CD8-positive, alpha-beta memory T cell (primary cell): ENCODE measurements around the gene FAM76A. TPM values are rescaled to one million over a fixed set of nuclear protein-coding genes. Genes with fewer than 3 reads are reported as not detected.

Experiments
- CTCF ChIA-PET: fragments of 350-600 bp; sonication (Branson Sonifier 250); formaldehyde crosslinking; loops from one replicate; lab custom pipeline; 2021; ENCODE audit warnings: antibody characterized with exemption; lab: Charles Lee
- POLR2A ChIA-PET: fragments of 350-600 bp; sonication (Branson Sonifier 250); formaldehyde crosslinking; loops from one replicate; lab custom pipeline; 2021; ENCODE audit warnings: antibody characterized with exemption; lab: Charles Lee
- DNase-seq, 5 donors: peaks; one replicate each; pipeline versions ENCODE4 v3.0.0 to v3.0.0-alpha.2; 2020 to 2022; ENCODE audit warnings: mixed read lengths in 1 of 5
- H3K27ac ChIP-seq: one replicate; pipeline ENCODE4 v1.7.0; 2013; ENCODE audit warnings: low read depth, mild to moderate bottlenecking, low read length, moderate library complexity
- H3K27me3 ChIP-seq: 2 replicates; pipeline ENCODE4 v1.7.0; 2013; ENCODE audit warnings: low read length, mild to moderate bottlenecking; ENCODE audit not compliant: insufficient read depth, poor library complexity, severe bottlenecking
- H3K36me3 ChIP-seq: 2 replicates; pipeline ENCODE4 v1.7.0; 2013; ENCODE audit warnings: mild to moderate bottlenecking, low read length, moderate library complexity; ENCODE audit not compliant: insufficient read depth
- H3K4me1 ChIP-seq: 2 replicates; pipeline ENCODE4 v1.7.0; 2013; ENCODE audit warnings: mild to moderate bottlenecking, low read length, moderate library complexity; ENCODE audit not compliant: insufficient read depth
- H3K4me3 ChIP-seq: 2 replicates; pipeline ENCODE4 v1.7.0; 2013; ENCODE audit warnings: mild to moderate bottlenecking, low read length
- H3K9me3 ChIP-seq: 2 replicates; pipeline ENCODE4 v1.7.0; 2013; ENCODE audit warnings: mild to moderate bottlenecking, low read length
- H3K27ac Mint-ChIP-seq, 8 donors: one replicate each; pipeline ENCODE4 v1.8.0; 2020 to 2021; ENCODE audit warnings: mixed read lengths in 8 of 8, mild to moderate bottlenecking in 6 of 8, inconsistent platforms in 3 of 8, moderate library complexity in 3 of 8
- H3K27me3 Mint-ChIP-seq, 2 donors: one replicate each; pipeline ENCODE4 v1.8.0; 2020 to 2021; ENCODE audit warnings: mixed read lengths in 2 of 2, mild to moderate bottlenecking in 1 of 2, moderate library complexity in 1 of 2
- H3K36me3 Mint-ChIP-seq, 3 donors: one replicate each; pipeline ENCODE4 v1.8.0; 2020 to 2021; ENCODE audit warnings: mixed read lengths in 3 of 3, inconsistent platforms in 1 of 3, mild to moderate bottlenecking in 1 of 3
- H3K4me1 Mint-ChIP-seq, 3 donors: one replicate each; pipeline ENCODE4 v1.8.0; 2020 to 2021; ENCODE audit warnings: mixed read lengths in 3 of 3, inconsistent platforms in 1 of 3, mild to moderate bottlenecking in 1 of 3
- H3K4me3 Mint-ChIP-seq, 7 donors: one replicate each; pipeline ENCODE4 v1.8.0; 2020 to 2021; ENCODE audit warnings: mixed read lengths in 7 of 7, mild to moderate bottlenecking in 6 of 7, moderate library complexity in 4 of 7, inconsistent platforms in 2 of 7
- H3K9me3 Mint-ChIP-seq, 5 donors: one replicate each; pipeline ENCODE4 v1.8.0; 2020 to 2022; ENCODE audit warnings: mixed read lengths in 5 of 5, mild to moderate bottlenecking in 3 of 5, moderate library complexity in 2 of 5, inconsistent platforms in 1 of 5
- polyA plus RNA-seq: library from polyadenylated mRNA; unstranded; fragments of 300-500 nt; fragmentation: Illumina TruSeq; gene quantifications from one replicate; pipeline ENCODE4 v1.2.3, GENCODE V29; 2021
- total RNA-seq, 2 experiments: library from RNA; stranded (reverse); gene quantifications; one replicate each; pipeline ENCODE4 v1.2.3, GENCODE V29; 2021

FAM76A gene
- total and polyA plus RNA-seq, 3 experiments from 2014 or later: 9.2 to 13.7 (median 13.2) TPM

- no peaks in the 10 kb centered on the region for H3K27me3 ChIP-seq
- Mint-ChIP-seq H3K9me3 (no peaks in the 10 kb centered on the region), H3K27ac (peak overlapping the region in 3 of 8 donors; percentile 9 to 64 (median 53)), H3K4me3 (no peak overlapping the region), H3K27me3 (no peaks in the 10 kb centered on the region), H3K36me3 (peaks cover 9 to 74% (median 21%) of the 10 kb centered on the region in 3 donors), H3K4me1 (no peaks in the 10 kb centered on the region)
- H3K36me3 ChIP-seq: peaks cover 10% of the 10 kb centered on the region
- DNase-seq: no peak
- no peak overlapping the region for H3K4me3 ChIP-seq
- POLR2A ChIA-PET: no interaction called here
- no peak overlapping the region for H3K27ac ChIP-seq
- no peaks in the 10 kb centered on the region for H3K9me3 ChIP-seq
- CTCF ChIA-PET: no interaction called here
- H3K4me1 ChIP-seq: no peaks in the 10 kb centered on the region
Observed at GRCh38 chr1:27755286-27755685, 29.5 kb downstream of the FAM76A start.

GRCh38 chr1:27755865-27756264 is 30.1 kb downstream of the FAM76A start:
- Mint-ChIP-seq H3K9me3 (no peaks in the 10 kb centered on the region), H3K27ac (no peak overlapping the region), H3K27me3 (no peaks in the 10 kb centered on the region), H3K36me3 (peaks cover 9 to 73% (median 19%) of the 10 kb centered on the region in 3 donors), H3K4me1 (no peaks in the 10 kb centered on the region), H3K4me3 (no peak overlapping the region)
- no peak for DNase-seq
- CTCF ChIA-PET: no interaction called here
- H3K9me3 ChIP-seq: no peaks in the 10 kb centered on the region
- peaks cover 10% of the 10 kb centered on the region for H3K36me3 ChIP-seq
- H3K4me1 ChIP-seq: no peaks in the 10 kb centered on the region
- POLR2A ChIA-PET: no interaction called here
- no peak overlapping the region for H3K27ac ChIP-seq
- H3K27me3 ChIP-seq: no peaks in the 10 kb centered on the region
- no peak overlapping the region for H3K4me3 ChIP-seq

- POLR2A ChIA-PET: no interaction called here
- peaks cover 10% of the 10 kb centered on the region for H3K36me3 ChIP-seq
Observed at GRCh38 chr1:27759236-27759635, 33.5 kb downstream of the FAM76A start.

GRCh38 chr1:27760426-27760825 is 34.7 kb downstream of the FAM76A start:
- ChIA-PET CTCF (interaction anchor here (1.4 kb wide), 2 partner anchors 10 to 97 kb away, joined by 3 read pairs; no protein-coding TSS in a partner anchor), POLR2A (interaction anchor here (0.8 kb wide), 1 partner anchor 12 kb away, joined by 3 read pairs; the partner anchor contains the start of gene STX12)
- Histone ChIP-seq H3K4me1 (no peaks in the 10 kb centered on the region), H3K4me3 (no peak overlapping the region), H3K36me3 (peaks cover under 1% of the 10 kb centered on the region), H3K27ac (no peak overlapping the region), H3K27me3 (no peaks in the 10 kb centered on the region), H3K9me3 (no peaks in the 10 kb centered on the region)
- H3K9me3 Mint-ChIP-seq: no peaks in the 10 kb centered on the region
- no peaks in the 10 kb centered on the region for H3K4me1 Mint-ChIP-seq
- H3K27me3 Mint-ChIP-seq: no peaks in the 10 kb centered on the region
- H3K36me3 Mint-ChIP-seq: peaks cover 5 to 51% (median 16%) of the 10 kb centered on the region in 3 donors
- no peak overlapping the region for H3K4me3 Mint-ChIP-seq
- H3K27ac Mint-ChIP-seq: peak overlapping the region in 3 of 8 donors; percentile 42 to 71 (median 52)
- no peak for DNase-seq

More at GRCh38 chr1:27759236-27759635, 33.5 kb downstream of the FAM76A start:
- no peaks in the 10 kb centered on the region for H3K9me3 Mint-ChIP-seq
- peaks cover 9 to 62% (median 20%) of the 10 kb centered on the region in 3 donors for H3K36me3 Mint-ChIP-seq
- no peaks in the 10 kb centered on the region for H3K9me3 ChIP-seq
- no peak for DNase-seq
- H3K27me3 Mint-ChIP-seq: no peaks in the 10 kb centered on the region
- H3K27me3 ChIP-seq: no peaks in the 10 kb centered on the region
- no peak overlapping the region for H3K4me3 Mint-ChIP-seq
- no peaks in the 10 kb centered on the region for H3K4me1 ChIP-seq
- CTCF ChIA-PET: interaction anchor here (1.2 kb wide), 1 partner anchor 14 kb away, joined by 4 read pairs; no protein-coding TSS in a partner anchor
- H3K4me1 Mint-ChIP-seq: no peaks in the 10 kb centered on the region
- H3K4me3 ChIP-seq: no peak overlapping the region
- H3K27ac Mint-ChIP-seq: peak overlapping the region in 1 of 8 donors; percentile 20
- no peak overlapping the region for H3K27ac ChIP-seq

GRCh38 chr1:27762033-27762432 is 36.3 kb downstream of the FAM76A start:
- no peak overlapping the region for H3K4me3 Mint-ChIP-seq
- H3K4me1 ChIP-seq: no peaks in the 10 kb centered on the region
- H3K27me3 ChIP-seq: no peaks in the 10 kb centered on the region
- H3K27ac Mint-ChIP-seq: no peak overlapping the region
- H3K27me3 Mint-ChIP-seq: no peaks in the 10 kb centered on the region
- H3K27ac ChIP-seq: no peak overlapping the region
- H3K4me3 ChIP-seq: no peak overlapping the region
- no peaks in the 10 kb centered on the region for H3K9me3 Mint-ChIP-seq
- CTCF ChIA-PET: no interaction called here
- H3K4me1 Mint-ChIP-seq: no peaks in the 10 kb centered on the region
- DNase-seq: no peak
- peaks cover 5 to 38% (median 10%) of the 10 kb centered on the region in 3 donors for H3K36me3 Mint-ChIP-seq
- POLR2A ChIA-PET: no interaction called here
- H3K9me3 ChIP-seq: no peaks in the 10 kb centered on the region
- H3K36me3 ChIP-seq: no peaks in the 10 kb centered on the region

- ChIA-PET POLR2A (no interaction called here), CTCF (no interaction called here)
- Histone ChIP-seq H3K27ac (no peak overlapping the region), H3K9me3 (no peaks in the 10 kb centered on the region), H3K36me3 (no peaks in the 10 kb centered on the region), H3K4me3 (no peak overlapping the region), H3K27me3 (no peaks in the 10 kb centered on the region), H3K4me1 (no peaks in the 10 kb centered on the region)
- Mint-ChIP-seq H3K4me1 (no peaks in the 10 kb centered on the region), H3K27ac (peak overlapping the region in 4 of 8 donors; percentile 19 to 64 (median 52)), H3K27me3 (no peaks in the 10 kb centered on the region), H3K4me3 (no peak overlapping the region), H3K36me3 (peaks cover 5 to 34% (median 6%) of the 10 kb centered on the region in 3 donors), H3K9me3 (no peaks in the 10 kb centered on the region)
- DNase-seq: no peak
Observed at GRCh38 chr1:27763358-27763757, 37.6 kb downstream of the FAM76A start.

- Mint-ChIP-seq H3K27ac (no peak overlapping the region), H3K4me3 (peak overlapping the region in 1 of 7 donors; percentile 39), H3K4me1 (peaks cover 15 to 24% (median 23%) of the 10 kb centered on the region in 3 donors), H3K36me3 (peaks cover 0 to 10% (median 0%) of the 10 kb centered on the region in 3 donors), H3K27me3 (peaks cover 0 to 2% of the 10 kb centered on the region in 2 donors), H3K9me3 (no peaks in the 10 kb centered on the region)
- Histone ChIP-seq H3K27me3 (no peaks in the 10 kb centered on the region), H3K4me1 (peaks cover 19% of the 10 kb centered on the region), H3K4me3 (no peak overlapping the region), H3K9me3 (no peaks in the 10 kb centered on the region), H3K27ac (no peak overlapping the region), H3K36me3 (no peaks in the 10 kb centered on the region)
- no peak for DNase-seq
- ChIA-PET POLR2A (no interaction called here), CTCF (interaction anchor here (1.0 to 1.3 kb wide), 2 partner anchors 10 to 101 kb away, joined by 3 to 4 read pairs; no protein-coding TSS in a partner anchor)
Observed at GRCh38 chr1:27770293-27770830, 44.6 kb downstream of the FAM76A start.
